ENCODE results near the gene TSHZ1. TPM values are rescaled to one million over a fixed set of nuclear protein-coding genes. Genes with fewer than 3 reads are reported as not detected.
A peak's percentile ranks its signal among the peaks of the same experiment; 100 is the strongest.

TSHZ1 gene
- polyA plus RNA-seq, 1 of the 3 experiments (the other 2 are of a cell fraction): 2.6 TPM

DNA sequence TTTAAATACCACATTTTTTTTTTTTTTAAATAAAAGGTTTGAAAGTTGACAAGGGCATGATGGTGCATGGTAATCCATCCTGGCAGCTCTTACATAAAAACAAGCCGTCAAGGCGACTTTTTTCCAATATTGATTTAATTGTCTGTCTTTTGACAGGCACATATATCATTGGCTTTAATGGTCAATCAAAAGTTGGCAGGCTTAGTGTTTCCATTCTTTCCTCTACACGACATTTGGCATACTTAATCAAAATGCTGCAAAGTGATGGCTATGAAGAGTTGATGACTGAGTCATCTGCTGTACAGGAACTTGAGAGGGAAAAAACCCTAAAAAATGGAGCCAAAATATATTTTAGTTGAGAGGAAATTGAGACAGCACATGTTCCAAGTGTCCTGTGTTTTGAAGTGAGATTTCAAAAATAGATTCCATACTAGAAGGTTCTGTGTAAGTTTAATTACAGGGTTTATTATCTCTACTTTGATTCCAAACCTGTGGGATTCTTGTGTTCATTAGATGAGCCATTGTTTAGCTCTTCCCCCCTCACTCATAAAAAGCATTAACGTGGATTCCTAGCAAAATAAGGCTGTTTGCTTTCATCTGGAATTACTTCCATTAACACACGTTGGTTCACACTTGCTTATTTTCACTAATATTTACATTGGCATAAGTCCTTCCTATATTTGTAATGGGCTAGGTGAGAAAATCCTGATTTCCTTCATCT, 3.2 kb downstream of the TSHZ1 start (continued):
- TF ChIP-seq, protein P1, sequence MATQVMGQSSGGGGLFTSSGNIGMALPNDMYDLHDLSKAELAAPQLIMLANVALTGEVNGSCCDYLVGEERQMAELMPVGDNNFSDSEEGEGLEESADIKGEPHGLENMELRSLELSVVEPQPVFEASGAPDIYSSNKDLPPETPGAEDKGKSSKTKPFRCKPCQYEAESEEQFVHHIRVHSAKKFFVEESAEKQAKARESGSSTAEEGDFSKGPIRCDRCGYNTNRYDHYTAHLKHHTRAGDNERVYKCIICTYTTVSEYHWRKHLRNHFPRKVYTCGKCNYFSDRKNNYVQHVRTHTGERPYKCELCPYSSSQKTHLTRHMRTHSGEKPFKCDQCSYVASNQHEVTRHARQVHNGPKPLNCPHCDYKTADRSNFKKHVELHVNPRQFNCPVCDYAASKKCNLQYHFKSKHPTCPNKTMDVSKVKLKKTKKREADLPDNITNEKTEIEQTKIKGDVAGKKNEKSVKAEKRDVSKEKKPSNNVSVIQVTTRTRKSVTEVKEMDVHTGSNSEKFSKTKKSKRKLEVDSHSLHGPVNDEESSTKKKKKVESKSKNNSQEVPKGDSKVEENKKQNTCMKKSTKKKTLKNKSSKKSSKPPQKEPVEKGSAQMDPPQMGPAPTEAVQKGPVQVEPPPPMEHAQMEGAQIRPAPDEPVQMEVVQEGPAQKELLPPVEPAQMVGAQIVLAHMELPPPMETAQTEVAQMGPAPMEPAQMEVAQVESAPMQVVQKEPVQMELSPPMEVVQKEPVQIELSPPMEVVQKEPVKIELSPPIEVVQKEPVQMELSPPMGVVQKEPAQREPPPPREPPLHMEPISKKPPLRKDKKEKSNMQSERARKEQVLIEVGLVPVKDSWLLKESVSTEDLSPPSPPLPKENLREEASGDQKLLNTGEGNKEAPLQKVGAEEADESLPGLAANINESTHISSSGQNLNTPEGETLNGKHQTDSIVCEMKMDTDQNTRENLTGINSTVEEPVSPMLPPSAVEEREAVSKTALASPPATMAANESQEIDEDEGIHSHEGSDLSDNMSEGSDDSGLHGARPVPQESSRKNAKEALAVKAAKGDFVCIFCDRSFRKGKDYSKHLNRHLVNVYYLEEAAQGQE (IDR thresholded peaks at IDR 0.05; ENCODE audit: low read depth, low read length): no peak
- TF ChIP-seq NRF1 (IDR thresholded peaks at IDR 0.05; ENCODE audit: low read depth, low read length) (no peak), FOXM1 (IDR thresholded peaks at IDR 0.05; ENCODE audit: low read depth) (no peak), FOXJ3 (CRISPR knock-in tag; IDR thresholded peaks at IDR 0.05) (no peak), RAD21 (IDR thresholded peaks at IDR 0.05; ENCODE audit: low read length) (no peak), TAF1 (IDR thresholded peaks at IDR 0.05; ENCODE audit: borderline replicate concordance, low read depth, low read length) (no peak), RXRA (IDR thresholded peaks at IDR 0.05; ENCODE audit: borderline replicate concordance, low read depth) (no peak)
- TF ChIP-seq, protein P2, sequence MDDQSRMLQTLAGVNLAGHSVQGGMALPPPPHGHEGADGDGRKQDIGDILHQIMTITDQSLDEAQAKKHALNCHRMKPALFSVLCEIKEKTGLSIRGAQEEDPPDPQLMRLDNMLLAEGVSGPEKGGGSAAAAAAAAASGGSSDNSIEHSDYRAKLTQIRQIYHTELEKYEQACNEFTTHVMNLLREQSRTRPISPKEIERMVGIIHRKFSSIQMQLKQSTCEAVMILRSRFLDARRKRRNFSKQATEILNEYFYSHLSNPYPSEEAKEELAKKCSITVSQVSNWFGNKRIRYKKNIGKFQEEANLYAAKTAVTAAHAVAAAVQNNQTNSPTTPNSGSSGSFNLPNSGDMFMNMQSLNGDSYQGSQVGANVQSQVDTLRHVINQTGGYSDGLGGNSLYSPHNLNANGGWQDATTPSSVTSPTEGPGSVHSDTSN (IDR thresholded peaks at IDR 0.05): peak; percentile 86
- TF ChIP-seq, protein P3, sequence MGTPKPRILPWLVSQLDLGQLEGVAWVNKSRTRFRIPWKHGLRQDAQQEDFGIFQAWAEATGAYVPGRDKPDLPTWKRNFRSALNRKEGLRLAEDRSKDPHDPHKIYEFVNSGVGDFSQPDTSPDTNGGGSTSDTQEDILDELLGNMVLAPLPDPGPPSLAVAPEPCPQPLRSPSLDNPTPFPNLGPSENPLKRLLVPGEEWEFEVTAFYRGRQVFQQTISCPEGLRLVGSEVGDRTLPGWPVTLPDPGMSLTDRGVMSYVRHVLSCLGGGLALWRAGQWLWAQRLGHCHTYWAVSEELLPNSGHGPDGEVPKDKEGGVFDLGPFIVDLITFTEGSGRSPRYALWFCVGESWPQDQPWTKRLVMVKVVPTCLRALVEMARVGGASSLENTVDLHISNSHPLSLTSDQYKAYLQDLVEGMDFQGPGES (IDR thresholded peaks at IDR 0.05; ENCODE audit: low read depth, low read length): no peak

DNA sequence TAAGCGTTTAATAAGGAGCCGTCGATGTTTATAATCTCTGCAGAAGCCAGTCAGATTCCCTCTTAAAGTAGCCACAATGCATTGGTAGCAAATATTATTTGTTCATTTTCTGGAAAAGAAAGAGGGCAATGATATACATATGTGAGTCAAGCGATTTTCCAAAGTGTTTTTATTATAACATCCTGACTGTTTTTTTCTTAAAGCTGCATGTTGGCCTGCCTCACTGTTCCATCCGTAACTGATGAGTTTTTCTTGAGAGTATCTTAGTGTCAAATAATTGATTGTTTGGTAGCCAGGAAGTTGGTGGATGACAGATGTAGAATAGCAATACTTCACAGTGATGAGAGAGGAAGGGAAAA, 3.7 kb downstream of the TSHZ1 start:
- H3F3A ChIP-seq (replicated peaks; ENCODE audit: insufficient read depth): peaks cover 20% of the 10 kb centered on the region
- H3K4me1 ChIP-seq (ENCODE audit: control insufficient read depth in 1 of 2, insufficient read depth in 2 of 2, low read depth in 1 of 2, low read length in 1 of 2): peaks cover 9 to 20% of the 10 kb centered on the region in 2 experiments; a peak in 3 of 4 replicates
- H3K9me3 ChIP-seq: no peaks in the 10 kb centered on the region
- POLR2A ChIA-PET: no interaction called here
- H3K9me2 ChIP-seq: no peaks in the 10 kb centered on the region
- H3K4me2 ChIP-seq: peak overlapping the region; percentile 9; the same call in 1 of the 2 replicates
- no peak overlapping the region for H2AFZ ChIP-seq (ENCODE audit: low read depth)
- no peak overlapping the region for H3K4me3 ChIP-seq (ENCODE audit: low read depth in 2 of 2, low read length in 1 of 2)
- no peaks in the 10 kb centered on the region for H3K27me3 ChIP-seq (ENCODE audit: insufficient read depth)
- no peak for DNase-seq
- CTCF ChIA-PET: interaction anchor here (0.6 kb wide), 1 partner anchor 10 kb away, joined by 3 read pairs; no protein-coding TSS in a partner anchor
- H3K79me2 ChIP-seq (ENCODE audit: insufficient read depth): peaks cover 30% of the 10 kb centered on the region; the same call in 1 of the 2 replicates
- H3K36me3 ChIP-seq (replicated peaks in 1 of 2; ENCODE audit: control insufficient read depth in 1 of 2, insufficient read depth in 2 of 2, low read length in 1 of 2): no peaks in the 10 kb centered on the region
- H3K9ac ChIP-seq: no peak overlapping the region
- H3K27ac ChIP-seq (ENCODE audit: low read depth in 2 of 2, low read length in 1 of 2): peak overlapping the region; percentile 16 to 28; a peak in 3 of 4 replicates
- H4K20me1 ChIP-seq (ENCODE audit: insufficient read depth): no peaks in the 10 kb centered on the region; the same call in 1 of the 2 replicates
- WGBS (ENCODE audit: low lambda C conversion rate): 92% methylated on average over 5 of the region's 5 CpGs
- no peak for TF ChIP-seq SMC3 (IDR thresholded peaks at IDR 0.05; ENCODE audit: low read depth, low read length)
- TF ChIP-seq, protein P4, sequence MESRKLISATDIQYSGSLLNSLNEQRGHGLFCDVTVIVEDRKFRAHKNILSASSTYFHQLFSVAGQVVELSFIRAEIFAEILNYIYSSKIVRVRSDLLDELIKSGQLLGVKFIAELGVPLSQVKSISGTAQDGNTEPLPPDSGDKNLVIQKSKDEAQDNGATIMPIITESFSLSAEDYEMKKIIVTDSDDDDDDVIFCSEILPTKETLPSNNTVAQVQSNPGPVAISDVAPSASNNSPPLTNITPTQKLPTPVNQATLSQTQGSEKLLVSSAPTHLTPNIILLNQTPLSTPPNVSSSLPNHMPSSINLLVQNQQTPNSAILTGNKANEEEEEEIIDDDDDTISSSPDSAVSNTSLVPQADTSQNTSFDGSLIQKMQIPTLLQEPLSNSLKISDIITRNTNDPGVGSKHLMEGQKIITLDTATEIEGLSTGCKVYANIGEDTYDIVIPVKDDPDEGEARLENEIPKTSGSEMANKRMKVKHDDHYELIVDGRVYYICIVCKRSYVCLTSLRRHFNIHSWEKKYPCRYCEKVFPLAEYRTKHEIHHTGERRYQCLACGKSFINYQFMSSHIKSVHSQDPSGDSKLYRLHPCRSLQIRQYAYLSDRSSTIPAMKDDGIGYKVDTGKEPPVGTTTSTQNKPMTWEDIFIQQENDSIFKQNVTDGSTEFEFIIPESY (IDR thresholded peaks at IDR 0.05; ENCODE audit: borderline replicate concordance, low read depth): no peak
- TF ChIP-seq RFX5 (IDR thresholded peaks at IDR 0.05; ENCODE audit: low read length): no peak
- no peak for TF ChIP-seq EZH2phosphoT487 (IDR thresholded peaks at IDR 0.05; ENCODE audit: borderline replicate concordance, low read depth)
- TF ChIP-seq MEF2A (IDR thresholded peaks at IDR 0.05; ENCODE audit: borderline replicate concordance, low read depth): no peak
- TF ChIP-seq FOSL2 (IDR thresholded peaks at IDR 0.05; ENCODE audit: borderline replicate concordance, low read depth): no peak
- TF ChIP-seq, protein P5, sequence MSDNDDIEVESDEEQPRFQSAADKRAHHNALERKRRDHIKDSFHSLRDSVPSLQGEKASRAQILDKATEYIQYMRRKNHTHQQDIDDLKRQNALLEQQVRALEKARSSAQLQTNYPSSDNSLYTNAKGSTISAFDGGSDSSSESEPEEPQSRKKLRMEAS (IDR thresholded peaks at IDR 0.05; ENCODE audit: low read depth): no peak
- no peak for TF ChIP-seq MXI1 (IDR thresholded peaks at IDR 0.05; ENCODE audit: low read depth, low read length)
- TF ChIP-seq, protein P3 (IDR thresholded peaks at IDR 0.05; ENCODE audit: low read depth, low read length): no peak
- no peak for TF ChIP-seq CHD2 (IDR thresholded peaks at IDR 0.05; ENCODE audit: low read length, partially characterized antibody)

All from SK-N-SH (cell line).